HEK293T (cell line): Measurements from ENCODE around the gene SH3D19.

Experiments
- CTCF ChIA-PET: fragments of 350-600 bp; formaldehyde crosslinking; extraction: SDS; loops from one replicate; lab custom pipeline; 2021; ENCODE audit warnings: antibody characterized with exemption, inconsistent platforms; lab: Yijun Ruan, JAX
- POLR2A ChIA-PET: fragments of 350-600 bp; formaldehyde crosslinking; extraction: SDS; loops from one replicate; lab custom pipeline; 2020; ENCODE audit warnings: antibody characterized with exemption, inconsistent platforms; lab: Yijun Ruan, JAX
- DNase-seq: peaks from one replicate; pipeline ENCODE4 v3.0.0; 2012; ENCODE audit warnings: mixed read lengths; ENCODE audit errors: extremely low spot score
- ARNT ChIP-seq: fragments of 450-650 bp; IDR thresholded peaks from 2 replicates; pipeline ENCODE4 v1.6.1; 2017; ENCODE audit warnings: mild to moderate bottlenecking
- BHLHE40 ChIP-seq: fragments of 450-650 bp; IDR thresholded peaks from 2 replicates; pipeline ENCODE4 v1.6.1; 2016; ENCODE audit warnings: mild to moderate bottlenecking, moderate library complexity, borderline replicate concordance
- CTBP1 ChIP-seq: fragments of 450-650 bp; IDR thresholded peaks from 2 replicates; pipeline ENCODE4 v1.6.1; 2016; ENCODE audit warnings: borderline replicate concordance
- ELF4 ChIP-seq: fragments of 450-650 bp; IDR thresholded peaks from 2 replicates; pipeline ENCODE4 v1.6.1; 2017; ENCODE audit warnings: antibody characterized with exemption
- FOXA1 ChIP-seq: fragments of 450-650 bp; IDR thresholded peaks from 2 replicates; pipeline ENCODE4 v1.6.1; 2016; ENCODE audit warnings: mild to moderate bottlenecking
- FOXK2 ChIP-seq: fragments of 450-650 bp; IDR thresholded peaks from 2 replicates; pipeline ENCODE4 v1.6.1; 2016; ENCODE audit warnings: mild to moderate bottlenecking
- FOXM1 ChIP-seq: fragments of 450-650 bp; IDR thresholded peaks from 2 replicates; pipeline ENCODE4 v1.6.1; 2017; ENCODE audit warnings: mild to moderate bottlenecking, borderline replicate concordance
- HDGF ChIP-seq: fragments of 450-650 bp; IDR thresholded peaks from 2 replicates; pipeline ENCODE4 v1.6.1; 2017; ENCODE audit warnings: antibody characterized with exemption, borderline replicate concordance
- L3MBTL2 ChIP-seq: fragments of 450-650 bp; conservative IDR thresholded peaks from 2 replicates; pipeline ENCODE4 v1.6.1; 2016; ENCODE audit warnings: mild to moderate bottlenecking
- LEF1 ChIP-seq: fragments of 450-650 bp; IDR thresholded peaks from 2 replicates; pipeline ENCODE4 v1.6.1; 2017; ENCODE audit warnings: mild to moderate bottlenecking, borderline replicate concordance
- NFRKB ChIP-seq: fragments of 450-650 bp; IDR thresholded peaks from 2 replicates; pipeline ENCODE4 v1.6.1; 2016; ENCODE audit warnings: mild to moderate bottlenecking, moderate library complexity
- PKNOX1 ChIP-seq: fragments of 450-650 bp; IDR thresholded peaks from 2 replicates; pipeline ENCODE4 v1.6.1; 2016
- SP1 ChIP-seq: fragments of 450-650 bp; IDR thresholded peaks from 2 replicates; pipeline ENCODE4 v1.6.1; 2017
- SUZ12 ChIP-seq: fragments of 450-650 bp; IDR thresholded peaks from 2 replicates; pipeline ENCODE4 v1.6.1; 2016; ENCODE audit warnings: mild to moderate bottlenecking
- TARDBP ChIP-seq: fragments of 450-650 bp; IDR thresholded peaks from 2 replicates; pipeline ENCODE4 v1.6.1; 2016
- ZNF384 ChIP-seq: fragments of 450-650 bp; IDR thresholded peaks from 2 replicates; pipeline ENCODE4 v1.6.1; 2016

The SH3D19 gene

GRCh38 chr4:151099229-151099975, 226.0 kb downstream of the SH3D19 start, which contains the start of gene RPS3A:
RPS3A (plus strand) TSS chr4:151099628; CDS start chr4:151099653, 25 bp downstream.
- POLR2A ChIA-PET, result interaction anchor here (0.6 to 2.8 kb wide), 6 partner anchors 10 to 161 kb away, joined by 3 to 9 read pairs (median 3); partner anchors contain the start of gene LRBA
- TF ChIP-seq NFRKB (peak; percentile 77), CTBP1 (no peak), ELF4 (peak; percentile 99), SUZ12 (no peak), ZNF384 (no peak), ARNT (peak; percentile 52; the same call in 1 of the 2 replicates), L3MBTL2 (peak; percentile 56; the same call in 1 of the 2 replicates), HDGF (no peak), PKNOX1 (0 out of 2 replicates have a peak, but pooled peaks have one; percentile 4)
- CTCF ChIA-PET, result interaction anchor here (0.6 to 1.3 kb wide), 2 partner anchors 9 to 132 kb away, joined by 3 to 5 read pairs; no protein-coding TSS in a partner anchor
- DNase-seq, result peak; percentile 92

GRCh38 chr4:151098979-151099228, 226.5 kb downstream of the SH3D19 start:
- DNase-seq, result no peak
- CTCF ChIA-PET, result interaction anchor here (0.6 to 1.3 kb wide), 2 partner anchors 9 to 132 kb away, joined by 3 to 5 read pairs; no protein-coding TSS in a partner anchor
- TF ChIP-seq FOXK2 (no peak), BHLHE40 (no peak), SUZ12 (no peak), FOXM1 (no peak), PKNOX1 (no peak), ZNF384 (no peak), SP1 (no peak), FOXA1 (no peak), ELF4 (no peak), LEF1 (no peak), NFRKB (no peak), TARDBP (no peak), HDGF (no peak), L3MBTL2 (no peak), ARNT (no peak), CTBP1 (no peak)
- POLR2A ChIA-PET, result interaction anchor here (0.6 to 2.8 kb wide), 3 partner anchors 14 to 83 kb away, joined by 3 to 9 read pairs (median 3); partner anchors contain the start of gene LRBA

GRCh38 chr4:151097759-151098158, 227.6 kb downstream of the SH3D19 start:
- ChIA-PET POLR2A (interaction anchor here (2.8 kb wide), 1 partner anchor 82 kb away, joined by 9 read pairs; the partner anchor contains the start of gene LRBA), CTCF (no interaction called here)
- DNase-seq, result no peak
- TF ChIP-seq SP1 (no peak), FOXK2 (no peak), LEF1 (no peak), L3MBTL2 (no peak)

GRCh38 chr4:151095142-151095541, 230.3 kb downstream of the SH3D19 start:
- ChIA-PET POLR2A (no interaction called here), CTCF (no interaction called here)
- TF ChIP-seq ELF4 (no peak), ZNF384 (no peak), LEF1 (no peak), L3MBTL2 (no peak), SUZ12 (no peak), NFRKB (no peak), CTBP1 (no peak), SP1 (no peak), BHLHE40 (no peak), ARNT (no peak), TARDBP (no peak), HDGF (no peak), PKNOX1 (no peak)
- no peak for DNase-seq

GRCh38 chr4:151094290-151094751, 231.1 kb downstream of the SH3D19 start:
- no peak for DNase-seq
- TF ChIP-seq FOXK2 (no peak), ELF4 (no peak), SP1 (no peak), L3MBTL2 (no peak), FOXM1 (no peak), CTBP1 (no peak)
- ChIA-PET CTCF (no interaction called here), POLR2A (no interaction called here)

GRCh38 chr4:151093203-151093602, 232.2 kb downstream of the SH3D19 start:
- DNase-seq, result no peak
- no peak for TF ChIP-seq FOXK2
- TF ChIP-seq ARNT, result no peak
- no peak for TF ChIP-seq HDGF
- no peak for TF ChIP-seq ZNF384
- TF ChIP-seq SP1, result no peak
- TF ChIP-seq CTBP1, result no peak
- no peak for TF ChIP-seq LEF1
- no peak for TF ChIP-seq NFRKB
- TF ChIP-seq TARDBP, result no peak
- no peak for TF ChIP-seq BHLHE40
- TF ChIP-seq SUZ12, result no peak
- no peak for TF ChIP-seq PKNOX1
- no peak for TF ChIP-seq L3MBTL2
- no peak for TF ChIP-seq ELF4
- TF ChIP-seq FOXA1, result no peak
- no peak for TF ChIP-seq FOXM1
- POLR2A ChIA-PET, result no interaction called here
- CTCF ChIA-PET, result no interaction called here
